HG03135 (cell line): Measurements from ENCODE around the gene ARID3B.
"Not testable (repeated sequence)": the region's sequence is repeated elsewhere in the genome, so short reads cannot be mapped to it uniquely, and the experiment has no call there.

Source experiments
- ATAC-seq: cut with Tn5 transposase; IDR thresholded peaks from one replicate; pipeline ENCODE4 v1.9.1; 2021; ENCODE audit warnings: mild to moderate bottlenecking, moderate library complexity; ENCODE audit not compliant: unreplicated experiment

ARID3B gene

DNA sequence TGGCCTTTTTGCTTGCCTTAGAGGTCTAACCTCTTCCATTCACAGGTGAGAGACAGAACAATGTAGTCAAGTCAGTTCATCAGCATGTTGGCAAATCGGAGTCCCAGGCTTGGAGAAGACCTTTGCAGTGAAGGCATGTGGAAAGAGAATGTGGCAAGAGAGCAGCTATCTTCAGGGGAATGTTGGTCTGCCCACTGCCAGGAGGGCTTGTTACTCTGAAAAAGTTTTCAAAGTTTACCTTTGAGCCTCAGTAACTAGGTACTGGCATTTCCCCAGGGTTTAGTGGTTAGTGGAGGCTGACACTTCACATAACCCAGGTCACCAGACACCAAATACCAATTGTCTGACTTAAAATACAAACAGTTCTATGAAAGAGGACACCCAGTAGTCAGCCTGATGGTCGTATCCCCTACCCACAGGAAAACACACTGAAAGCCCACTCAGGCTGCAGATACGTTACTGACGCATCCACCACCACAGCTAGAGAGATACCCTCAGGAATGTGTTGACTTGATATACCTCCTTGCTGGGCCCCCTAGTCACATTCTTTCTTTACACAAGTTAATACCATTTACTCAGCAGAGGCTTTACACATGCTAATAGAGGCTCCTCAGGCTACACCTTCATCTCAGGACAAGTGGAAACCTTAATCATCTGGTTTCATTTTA is 9.7 kb upstream of the ARID3B start:
- ATAC-seq: no peak

- no peak for ATAC-seq
Measured at GRCh38 chr15:74535388-74536084, 5.5 kb upstream of the ARID3B start.

- no peak for ATAC-seq
Measured at GRCh38 chr15:74537736-74538135, 3.3 kb upstream of the ARID3B start.

GRCh38 chr15:74539521-74539920 is 1.5 kb upstream of the ARID3B start:
- not testable (repeated sequence) for ATAC-seq

- ATAC-seq: no peak
Measured at GRCh38 chr15:74540161-74540760, 759 bp upstream of the ARID3B start.

- ATAC-seq: peak; percentile 34
Measured at GRCh38 chr15:74541494-74542165, 610 bp downstream of the ARID3B start.

DNA sequence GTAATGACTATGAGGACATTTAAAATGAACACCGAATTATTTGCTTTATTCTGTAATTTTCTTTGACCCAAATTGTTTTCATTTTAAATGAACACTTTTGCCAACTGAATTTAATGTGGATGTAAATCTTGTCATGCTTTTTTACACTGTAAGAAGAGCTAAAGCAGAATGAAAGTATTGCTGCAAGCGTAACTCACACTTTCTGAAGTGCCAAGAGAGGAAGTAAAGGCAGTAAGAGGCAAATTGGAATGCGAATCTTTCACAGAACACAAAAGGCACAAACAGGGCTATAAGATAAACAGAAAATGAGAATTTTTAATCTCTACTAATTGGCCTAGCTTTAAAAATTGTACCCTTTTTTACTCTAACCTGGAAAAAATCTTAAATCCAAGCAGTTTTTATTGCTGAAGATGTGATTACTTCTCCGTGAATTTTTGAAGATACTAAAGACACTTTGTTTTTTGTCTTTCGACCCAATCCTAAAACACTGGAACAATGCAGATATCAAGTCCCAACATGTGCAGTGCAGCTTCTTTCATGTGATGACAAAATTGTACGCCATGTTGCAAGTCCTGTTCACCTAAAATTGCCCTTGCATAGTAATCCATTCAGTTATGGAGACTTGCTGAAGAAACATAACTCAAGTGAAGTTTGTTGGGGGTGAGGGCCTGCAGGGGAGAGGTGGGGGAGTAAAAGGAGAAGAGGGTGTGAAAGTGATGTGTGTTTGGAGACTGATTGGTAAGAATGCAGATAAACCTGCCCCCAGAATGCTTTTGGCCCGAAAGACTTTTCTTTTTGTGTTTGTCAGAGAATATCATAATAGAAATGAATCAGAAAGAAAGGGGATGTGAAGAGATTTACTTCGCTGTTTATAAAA is 1.4 kb downstream of the ARID3B start:
- ATAC-seq: no peak

DNA sequence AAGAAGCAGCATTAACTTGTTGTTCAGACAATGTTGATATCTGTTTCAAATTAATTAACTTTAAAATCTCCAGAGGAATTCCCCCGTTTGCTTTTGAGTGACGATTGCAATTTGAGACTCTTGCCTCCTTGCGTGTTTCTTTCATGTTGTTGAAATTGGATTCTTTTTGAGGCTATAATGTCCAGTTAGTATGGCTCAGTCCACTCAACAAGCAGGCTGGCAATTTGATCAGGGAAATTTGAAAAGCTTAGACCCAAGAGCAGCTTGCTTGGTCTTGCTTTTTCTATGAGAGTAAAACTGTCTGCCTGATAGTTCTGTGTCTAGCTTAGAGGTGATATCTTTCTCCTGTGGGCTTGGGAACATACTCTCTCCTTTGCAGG is 2.0 kb downstream of the ARID3B start:
- no peak for ATAC-seq

DNA sequence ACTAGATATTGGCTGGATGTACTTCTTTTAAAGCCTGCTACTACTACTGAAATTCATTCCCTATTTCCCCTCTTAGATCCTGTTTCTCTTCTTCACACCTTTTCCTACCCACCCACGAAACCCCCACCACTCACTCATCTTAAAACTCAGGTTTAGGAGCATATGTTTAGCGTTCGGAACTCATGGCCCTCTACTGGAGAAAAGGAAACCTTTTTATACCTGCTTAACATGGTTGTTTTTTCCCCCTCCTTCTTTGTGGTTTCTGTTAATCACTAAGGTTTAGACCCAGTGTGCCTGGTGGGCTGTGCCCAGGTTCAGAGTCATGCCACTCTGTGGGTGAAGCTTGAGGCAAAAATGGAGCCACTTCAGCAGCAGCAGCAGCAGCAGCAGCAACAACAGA is 2.6 kb downstream of the ARID3B start:
- ATAC-seq: no peak

GRCh38 chr15:74545086-74545485 is 4.1 kb downstream of the ARID3B start:
- ATAC-seq: no peak

DNA sequence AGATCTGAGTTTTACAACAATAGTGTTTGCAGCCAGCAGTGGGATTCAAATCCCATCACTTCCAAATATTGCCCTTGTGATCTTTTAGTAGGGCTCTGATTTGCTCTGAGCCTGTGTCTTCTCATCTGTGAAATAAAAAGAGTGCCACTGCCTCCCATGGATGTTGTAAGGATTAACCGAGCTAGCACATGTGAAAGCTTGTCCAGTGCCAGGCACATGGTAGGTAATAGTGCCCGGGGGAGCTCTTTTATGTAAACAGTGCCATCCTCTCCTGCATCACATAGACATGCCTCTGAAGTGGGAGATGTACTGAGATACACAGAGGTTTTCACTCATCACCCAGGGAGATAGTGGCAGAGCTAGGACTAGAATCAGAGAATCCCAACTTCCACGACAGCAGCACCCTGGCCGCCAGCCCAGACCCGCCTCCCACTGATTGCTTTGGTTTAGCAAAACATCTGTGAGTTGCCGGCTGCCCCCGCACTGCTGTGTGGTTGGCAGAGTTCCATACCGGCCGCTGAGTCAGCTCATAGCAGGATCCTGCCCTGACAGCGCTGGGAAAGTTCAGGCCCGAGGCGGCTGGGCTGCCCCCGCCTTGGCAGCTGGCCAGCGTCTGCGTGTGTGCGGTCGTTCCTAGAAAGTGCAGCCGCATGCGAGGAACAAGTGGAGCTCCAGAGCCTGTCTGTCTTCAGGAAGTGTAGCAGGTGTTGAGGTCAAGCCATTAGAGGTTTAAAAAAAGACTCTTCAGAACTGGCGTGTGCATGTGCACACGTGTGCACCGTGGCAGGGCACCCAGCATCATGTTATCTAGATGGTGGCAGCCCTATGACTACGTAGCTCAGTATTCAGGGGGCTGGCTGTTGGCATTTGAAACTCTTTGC is 5.0 kb downstream of the ARID3B start:
- peak; percentile 40 for ATAC-seq

GRCh38 chr15:74547616-74548015 is 6.6 kb downstream of the ARID3B start:
- ATAC-seq: no peak

- ATAC-seq: no peak
Measured at GRCh38 chr15:74548241-74548640, 7.2 kb downstream of the ARID3B start.

GRCh38 chr15:74549816-74550215 is 8.8 kb downstream of the ARID3B start:
- ATAC-seq: no peak

- ATAC-seq: no peak
Measured at GRCh38 chr15:74551714-74552113, 10.7 kb downstream of the ARID3B start.

GRCh38 chr15:74552773-74553441 is 11.9 kb downstream of the ARID3B start:
- no peak for ATAC-seq

GRCh38 chr15:74555192-74555591 is 14.2 kb downstream of the ARID3B start:
- ATAC-seq: no peak

DNA sequence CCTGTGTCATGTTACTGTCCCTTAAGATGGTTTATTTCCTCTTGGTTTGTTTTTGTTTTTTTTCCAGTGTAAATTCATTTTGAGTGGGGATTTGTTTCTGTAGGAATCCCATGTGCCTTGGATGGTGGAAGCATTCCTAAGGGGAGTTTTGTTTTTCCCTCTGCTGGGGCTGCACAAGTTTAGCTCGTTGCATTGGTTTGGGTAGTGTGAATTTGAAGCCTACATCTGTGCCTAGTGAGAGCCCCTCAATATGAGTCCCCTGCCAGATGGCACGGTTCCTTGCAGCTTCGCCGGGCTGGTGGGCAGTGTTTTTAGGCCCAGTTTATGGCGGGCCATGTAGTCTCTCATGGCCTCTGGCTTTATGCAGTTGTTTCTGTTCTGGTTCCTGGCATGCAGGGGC is 17.7 kb downstream of the ARID3B start:
- no peak for ATAC-seq

DNA sequence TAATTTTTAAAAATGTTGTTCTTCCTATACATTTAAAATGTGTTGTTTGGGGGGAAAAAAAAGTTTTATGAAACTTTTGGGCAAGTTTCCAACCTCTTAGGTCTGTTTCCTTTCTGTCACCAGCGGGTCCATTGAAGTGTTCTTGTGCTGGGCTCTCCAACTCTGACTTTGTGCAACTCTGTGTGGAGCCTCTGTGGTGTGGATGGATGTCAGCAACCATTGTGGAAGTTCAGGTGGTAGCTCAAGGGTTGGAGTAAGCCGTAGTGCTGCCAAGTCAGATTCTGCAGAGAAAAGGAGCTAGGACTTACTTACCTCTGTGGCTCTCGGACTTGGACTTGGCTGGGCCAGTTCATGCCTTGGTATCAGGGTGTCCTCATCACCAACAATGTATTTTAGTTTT is 22.4 kb downstream of the ARID3B start:
- no peak for ATAC-seq
